HG03175 (cell line): ENCODE data around the gene C1GALT1C1.

Source experiments
- ATAC-seq: cut with Tn5 transposase; IDR thresholded peaks from one replicate; pipeline ENCODE4 v1.9.1; 2021; ENCODE audit warnings: mild to moderate bottlenecking, moderate library complexity; ENCODE audit not compliant: unreplicated experiment

The C1GALT1C1 gene

DNA sequence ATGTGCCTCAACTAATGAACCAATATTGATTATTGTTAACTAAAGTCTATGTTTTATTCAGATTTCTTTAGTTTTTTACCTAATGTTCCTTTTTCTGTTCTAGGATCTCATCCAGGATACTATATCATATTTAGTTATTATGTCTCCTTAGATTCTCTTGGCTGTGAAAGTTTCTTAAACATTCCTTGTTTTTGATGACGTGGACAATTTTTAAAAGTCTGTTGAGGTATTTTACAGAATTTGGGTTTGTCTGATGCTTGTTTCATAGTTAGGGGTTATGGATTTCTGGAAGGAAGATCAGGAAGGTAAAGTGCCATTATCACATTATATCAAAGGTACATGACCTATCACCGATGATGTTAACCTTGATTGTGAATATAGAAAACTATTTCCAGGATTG lies 44.2 kb downstream of the C1GALT1C1 start:
- ATAC-seq = no peak
